C4-2B (cell line): ENCODE measurements around the gene SRPK2.

Experiments used
- CTCF ChIP-seq: fragments of 450-650 bp; conservative IDR thresholded peaks from 2 replicates; pipeline ENCODE4 v1.5.1; 2017; ENCODE audit warnings: mild to moderate bottlenecking
- ZFX ChIP-seq: fragments of 450-650 bp; IDR thresholded peaks from 2 replicates; pipeline ENCODE4 v1.6.1; 2017

DNA sequence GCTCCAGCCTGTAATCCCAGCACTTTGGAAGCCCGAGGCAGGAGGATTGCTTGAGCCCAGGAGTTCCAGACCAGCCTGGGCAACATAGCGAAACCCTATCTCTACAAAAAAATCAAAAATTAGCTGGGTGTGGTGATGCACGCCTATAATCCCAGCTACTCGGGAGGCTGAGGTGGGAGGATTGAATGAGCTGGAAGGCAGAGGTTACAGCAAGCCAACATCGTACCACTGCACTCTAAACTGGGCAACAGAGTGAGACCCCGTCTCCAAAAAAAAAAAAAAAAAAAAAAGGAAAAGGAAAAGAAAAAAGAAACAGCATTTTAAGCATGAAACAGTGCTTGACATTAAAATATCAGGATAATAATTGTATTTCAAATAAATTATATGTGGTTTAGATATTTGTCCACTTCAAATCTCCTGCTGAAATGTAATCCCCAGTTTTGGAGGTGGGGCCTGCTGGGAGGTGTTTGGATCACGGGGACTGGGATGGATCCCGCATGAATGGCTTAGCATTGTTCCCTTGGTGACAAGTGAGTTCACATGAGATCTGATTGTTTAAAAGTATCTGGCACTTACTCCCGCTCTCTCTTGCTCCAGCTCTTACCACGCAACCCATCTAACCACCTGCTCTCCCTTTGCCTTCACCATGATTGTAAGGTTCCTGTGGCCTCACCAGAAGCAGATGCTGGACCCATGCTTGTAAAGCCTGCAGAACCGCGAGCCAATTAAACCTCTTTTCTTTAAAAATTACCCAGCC, 103.4 kb downstream of the SRPK2 start:
- no peak for TF ChIP-seq CTCF
- TF ChIP-seq ZFX, result no peak
